CD14-positive monocyte (primary cell): ENCODE results near the gene TRIML2. TPM values are rescaled to one million over a fixed set of nuclear protein-coding genes. Genes with fewer than 3 reads are reported as not detected.

Experiments
- DNase-seq, 3 donors: peaks; one replicate each; pipeline ENCODE4 v3.0.0-alpha.2; 2011 to 2022
- H2AFZ ChIP-seq: 2 replicates; pipeline ENCODE4 v1.6.0; 2012; ENCODE audit warnings: mild to moderate bottlenecking, low read depth, low read length, inconsistent platforms; ENCODE audit not compliant: insufficient read depth, poor library complexity, severe bottlenecking
- H3K27ac ChIP-seq, 2 donors: 1 replicate in 1 of 2; 2 replicates in 1 of 2; pipeline ENCODE4 v1.5.1; 2012 to 2013; ENCODE audit warnings: low read length in 2 of 2, control low read depth in 1 of 2, inconsistent platforms in 1 of 2, low read depth in 1 of 2, mild to moderate bottlenecking in 1 of 2
- H3K27me3 ChIP-seq, 2 donors: one replicate each; pipeline versions ENCODE4 v1.6.0 to v1.6.1; 2011 to 2013; ENCODE audit warnings: low read length in 2 of 2; ENCODE audit not compliant: control insufficient read depth in 2 of 2, insufficient read depth in 2 of 2
- H3K36me3 ChIP-seq, 2 donors: replicated peaks in 1 of 2; 1 replicate in 1 of 2; 2 replicates in 1 of 2; pipeline versions ENCODE4 v1.5.1 to v1.6.1; 2012 to 2013; ENCODE audit warnings: low read length in 2 of 2, control low read depth in 1 of 2, inconsistent platforms in 1 of 2, mild to moderate bottlenecking in 1 of 2; ENCODE audit not compliant: insufficient read depth in 2 of 2, control insufficient read depth in 1 of 2
- H3K4me1 ChIP-seq, 2 donors: 1 replicate in 1 of 2; 2 replicates in 1 of 2; pipeline versions ENCODE4 v1.5.1 to v1.6.1; 2012 to 2013; ENCODE audit warnings: low read length in 2 of 2, control low read depth in 1 of 2, inconsistent platforms in 1 of 2, mild to moderate bottlenecking in 1 of 2, moderate library complexity in 1 of 2; ENCODE audit not compliant: insufficient read depth in 2 of 2, control insufficient read depth in 1 of 2
- H3K4me2 ChIP-seq: replicated peaks from 2 replicates; pipeline ENCODE3; 2012; ENCODE audit warnings: low read length, moderate library complexity, mild to moderate bottlenecking; ENCODE audit not compliant: poor library complexity, severe bottlenecking; ENCODE audit errors: extremely low read depth
- H3K4me3 ChIP-seq, 3 experiments: fragments of 200-600 bp in 1 of 3; sonication (generic) in 1 of 3; replicated peaks in 1 of 3; 1 replicate in 2 of 3; 2 replicates in 1 of 3; pipeline ENCODE4 v1.5.1; 2011 to 2013; ENCODE audit warnings: low read length in 3 of 3, mild to moderate bottlenecking in 3 of 3, control low read depth in 2 of 3, low read depth in 2 of 3, inconsistent platforms in 1 of 3, moderate library complexity in 1 of 3
- H3K79me2 ChIP-seq: 2 replicates; pipeline ENCODE4 v1.6.0; 2012; ENCODE audit warnings: mild to moderate bottlenecking, control low read depth, inconsistent platforms, low read length, moderate library complexity; ENCODE audit not compliant: insufficient read depth
- H3K9ac ChIP-seq: 2 replicates; pipeline ENCODE4 v1.6.0; 2017; ENCODE audit warnings: low read length, mild to moderate bottlenecking; ENCODE audit not compliant: insufficient read depth, poor library complexity, severe bottlenecking
- H3K9me3 ChIP-seq, 2 donors: replicated peaks in 1 of 2; 1 replicate in 1 of 2; 2 replicates in 1 of 2; pipeline versions ENCODE4 v1.5.1 to v1.6.1; 2012 to 2013; ENCODE audit warnings: low read length in 2 of 2, control low read depth in 1 of 2; ENCODE audit not compliant: control insufficient read depth in 1 of 2, insufficient read depth in 1 of 2
- H4K20me1 ChIP-seq: 2 replicates; pipeline ENCODE4 v1.6.0; 2012; ENCODE audit warnings: mild to moderate bottlenecking, low read length, control low read depth, moderate library complexity; ENCODE audit not compliant: insufficient read depth
- H3K27ac Mint-ChIP-seq, 7 donors: one replicate each; pipeline ENCODE4 v1.8.0; 2020; ENCODE audit warnings: mild to moderate bottlenecking in 7 of 7, mixed read lengths in 7 of 7, moderate library complexity in 6 of 7, inconsistent platforms in 2 of 7
- H3K27me3 Mint-ChIP-seq, 3 donors: one replicate each; pipeline ENCODE4 v1.8.0; 2021 to 2022; ENCODE audit warnings: low read depth in 3 of 3, mild to moderate bottlenecking in 3 of 3, mixed read lengths in 3 of 3, moderate library complexity in 3 of 3, inconsistent platforms in 1 of 3
- H3K36me3 Mint-ChIP-seq, 2 donors: one replicate each; pipeline ENCODE4 v1.8.0; 2020; ENCODE audit warnings: mixed read lengths in 2 of 2, inconsistent platforms in 1 of 2, mild to moderate bottlenecking in 1 of 2
- H3K4me1 Mint-ChIP-seq: one replicate; pipeline ENCODE4 v1.8.0; 2020; ENCODE audit warnings: mild to moderate bottlenecking, mixed read lengths
- H3K4me3 Mint-ChIP-seq, 2 donors: one replicate each; pipeline ENCODE4 v1.8.0; 2020; ENCODE audit warnings: mild to moderate bottlenecking in 2 of 2, mixed read lengths in 2 of 2, moderate library complexity in 1 of 2
- H3K9me3 Mint-ChIP-seq, 7 donors: one replicate each; pipeline ENCODE4 v1.8.0; 2020 to 2022; ENCODE audit warnings: mixed read lengths in 7 of 7, mild to moderate bottlenecking in 6 of 7, moderate library complexity in 6 of 7, inconsistent platforms in 2 of 7
- CTCF ChIP-seq: fragments of 200-600 bp; IDR thresholded peaks from one replicate; pipeline ENCODE4 v1.8.0; 2022; ENCODE audit warnings: antibody characterized with exemption, mild to moderate bottlenecking
- WGBS: methylation state at CpG from one replicate; pipeline ENCODE4 v1.1.5; 2013; ENCODE audit warnings: missing lambda C conversion rate; ENCODE audit not compliant: insufficient coverage; 5-methylcytosine and 5-hydroxymethylcytosine counted together
- intact Hi-C, 2 donors: fragments of 100-400 bp; cut with micrococcal nuclease; formaldehyde crosslinking; loops; one replicate each; pipeline versions ENCODE4 v1.15.0 to v1.15.1; 2023
- polyA plus RNA-seq, 3 donors: library from polyadenylated mRNA; depleted of rRNA in 1 of 3; unstranded in 2 of 3; stranded (reverse) in 1 of 3; fragments of 300-500 nt in 2 of 3; fragments of >200 nt in 1 of 3; fragmentation: Illumina TruSeq in 2 of 3; gene quantifications; 1 replicate in 2 of 3; 2 replicates in 1 of 3; pipeline ENCODE4 v1.2.3, GENCODE V29; 2012 to 2021

Gene TRIML2
- polyA plus RNA-seq, 3 donors, result not detected

GRCh38 chr4:188076169-188076568 is 33.2 kb downstream of the TRIML2 start:
- H3K36me3 ChIP-seq, result no peaks in the 10 kb centered on the region
- H3K27ac ChIP-seq, result no peak overlapping the region
- intact Hi-C loops, result no loop called here

GRCh38 chr4:188061083-188061482 is 48.3 kb downstream of the TRIML2 start:
- H2AFZ ChIP-seq, result no peak overlapping the region
- no peak overlapping the region for H3K4me2 ChIP-seq
- no peak overlapping the region for H3K27ac ChIP-seq

More at GRCh38 chr4:188076169-188076568, 33.2 kb downstream of the TRIML2 start:
- peaks cover 0 to 23% (median 8%) of the 10 kb centered on the region in 7 donors for H3K9me3 Mint-ChIP-seq
- Histone ChIP-seq H3K9ac (no peak overlapping the region), H3K4me3 (no peak overlapping the region), H3K4me1 (no peaks in the 10 kb centered on the region), H3K9me3 (peaks cover 0 to 26% of the 10 kb centered on the region in 2 donors), H4K20me1 (no peaks in the 10 kb centered on the region), H2AFZ (no peak overlapping the region), H3K79me2 (no peaks in the 10 kb centered on the region), H3K4me2 (no peak overlapping the region), H3K27me3 (no peaks in the 10 kb centered on the region)
- H3K27ac Mint-ChIP-seq, result no peak overlapping the region
- no peak overlapping the region for H3K4me3 Mint-ChIP-seq
- TF ChIP-seq CTCF, result no peak
- DNase-seq, result no peak
- no peaks in the 10 kb centered on the region for H3K27me3 Mint-ChIP-seq
- H3K36me3 Mint-ChIP-seq, result no peaks in the 10 kb centered on the region
- no peaks in the 10 kb centered on the region for H3K4me1 Mint-ChIP-seq
- 92% methylated on average over 9 of the region's 12 CpGs for WGBS

More at GRCh38 chr4:188061083-188061482, 48.3 kb downstream of the TRIML2 start:
- intact Hi-C loops, result no loop called here
- Mint-ChIP-seq H3K27ac (no peak overlapping the region), H3K4me1 (no peaks in the 10 kb centered on the region), H3K36me3 (no peaks in the 10 kb centered on the region), H3K9me3 (peaks cover 0 to 24% (median 15%) of the 10 kb centered on the region in 7 donors), H3K27me3 (peaks cover 0 to 4% (median 0%) of the 10 kb centered on the region in 3 donors), H3K4me3 (no peak overlapping the region)
- Histone ChIP-seq H3K9me3 (peaks cover 3 to 5% of the 10 kb centered on the region in 2 donors), H3K9ac (no peak overlapping the region), H3K79me2 (no peaks in the 10 kb centered on the region), H4K20me1 (no peaks in the 10 kb centered on the region), H3K4me3 (no peak overlapping the region), H3K4me1 (no peaks in the 10 kb centered on the region), H3K36me3 (no peaks in the 10 kb centered on the region), H3K27me3 (no peaks in the 10 kb centered on the region)
- no peak for TF ChIP-seq CTCF
- 94% methylated on average over 12 of the region's 14 CpGs for WGBS
- no peak for DNase-seq
